GDM1 (cell line): ENCODE measurements around the gene TPM1.
A peak's percentile ranks its signal among the peaks of the same experiment; 100 is the strongest.

Experiments
- DNase-seq: peaks from one replicate; lab custom pipeline; 2025; lab: John Stamatoyannopoulos, UW

TPM1 gene

GRCh38 chr15:63075015-63075983, 32.8 kb downstream of the TPM1 start:
- no peak for DNase-seq

- DNase-seq: peak; percentile 12
Observed at GRCh38 chr15:63075984-63076713, 33.6 kb downstream of the TPM1 start.

- DNase-seq: no peak
Observed at GRCh38 chr15:63076714-63077046, 34.1 kb downstream of the TPM1 start.

GRCh38 chr15:63077952-63078351, 35.4 kb downstream of the TPM1 start:
- DNase-seq: no peak

GRCh38 chr15:63079947-63080626, 37.5 kb downstream of the TPM1 start:
- no peak for DNase-seq

GRCh38 chr15:63080634-63081250, 38.2 kb downstream of the TPM1 start:
- no peak for DNase-seq

- DNase-seq: no peak
Observed at GRCh38 chr15:63082366-63082765, 39.8 kb downstream of the TPM1 start.

- DNase-seq: no peak
Observed at GRCh38 chr15:63083044-63083443, 40.5 kb downstream of the TPM1 start.

- no peak for DNase-seq
Observed at GRCh38 chr15:63083541-63083940, 41.0 kb downstream of the TPM1 start.

- DNase-seq: no peak
Observed at GRCh38 chr15:63084806-63085205, 42.3 kb downstream of the TPM1 start.

GRCh38 chr15:63085289-63085688, 42.7 kb downstream of the TPM1 start:
- DNase-seq: no peak

GRCh38 chr15:63086271-63086670, 43.7 kb downstream of the TPM1 start:
- no peak for DNase-seq

- DNase-seq: no peak
Observed at GRCh38 chr15:63086947-63087346, 44.4 kb downstream of the TPM1 start.

GRCh38 chr15:63088533-63089245, 46.1 kb downstream of the TPM1 start:
- no peak for DNase-seq

- peak; percentile 28 for DNase-seq
Observed at GRCh38 chr15:63089260-63090043, 46.9 kb downstream of the TPM1 start.

- DNase-seq: no peak
Observed at GRCh38 chr15:63090472-63090871, 47.9 kb downstream of the TPM1 start.

GRCh38 chr15:63090887-63091286, 48.3 kb downstream of the TPM1 start:
- no peak for DNase-seq

- no peak for DNase-seq
Observed at GRCh38 chr15:63091679-63092446, 49.3 kb downstream of the TPM1 start.

GRCh38 chr15:63093486-63094205, 51.1 kb downstream of the TPM1 start:
- DNase-seq: peak; percentile 56
